Inflammatory macrophage treated with lipopolysaccharide for 1 hour (primary cell): ENCODE data around the gene ADAP1.
"Not testable (repeated sequence)": the region's sequence is repeated elsewhere in the genome, so short reads cannot be mapped to it uniquely, and the experiment has no call there.

ENCODE experiments used
- DNase-seq, 2 donors: peaks; one replicate each; pipeline ENCODE4 v3.0.0-alpha.2; 2020 to 2022

The ADAP1 gene

GRCh38 chr7:954330-955238 lies at the start of gene ADAP1:
Gene ADAP1, minus strand, starts transcription at chr7:954680. Its CDS starts 203 bp downstream, at chr7:954477.
- DNase-seq = peak; percentile 66 to 74

- DNase-seq = not testable (repeated sequence)
Measured at GRCh38 chr7:1002445-1002844, 48.0 kb upstream of the ADAP1 start.

GRCh38 chr7:1002026-1002425 lies 47.5 kb upstream of the ADAP1 start:
- not testable (repeated sequence) for DNase-seq

- DNase-seq = not testable (repeated sequence)
Measured at GRCh38 chr7:1001069-1001770, 46.7 kb upstream of the ADAP1 start.

- DNase-seq = no peak
Measured at GRCh38 chr7:999941-1000935, 45.8 kb upstream of the ADAP1 start.

- DNase-seq = no peak
Measured at GRCh38 chr7:999149-999879, 44.8 kb upstream of the ADAP1 start.

GRCh38 chr7:997404-998395 lies 43.2 kb upstream of the ADAP1 start:
- no peak for DNase-seq

- DNase-seq = peak in 1 of 2 donors; percentile 44
Measured at GRCh38 chr7:996079-996872, 41.8 kb upstream of the ADAP1 start.

- DNase-seq = no peak
Measured at GRCh38 chr7:995571-995970, 41.1 kb upstream of the ADAP1 start.

GRCh38 chr7:994592-995308 lies 40.3 kb upstream of the ADAP1 start:
- no peak for DNase-seq

GRCh38 chr7:992709-993607 lies 38.5 kb upstream of the ADAP1 start:
- peak; percentile 87 to 94 for DNase-seq

GRCh38 chr7:991729-992656 lies 37.5 kb upstream of the ADAP1 start:
- DNase-seq = no peak

- no peak for DNase-seq
Measured at GRCh38 chr7:990933-991728, 36.7 kb upstream of the ADAP1 start.

- no peak for DNase-seq
Measured at GRCh38 chr7:990352-990932, 36.0 kb upstream of the ADAP1 start.

- DNase-seq = no peak
Measured at GRCh38 chr7:988963-989529, 34.6 kb upstream of the ADAP1 start.
